WTC11 (cell line): ENCODE results near the gene SP110. TPM values are rescaled to one million over a fixed set of nuclear protein-coding genes. Genes with fewer than 3 reads are reported as not detected.

Source experiments
- ATAC-seq: fragments of 200-7000 bp; cut with Tn5 transposase; 2 replicates; pipeline ENCODE4 v1.10.0; 2021; ENCODE audit warnings: mild to moderate bottlenecking, moderate library complexity
- CTCF ChIA-PET: fragments of 300-600 bp; sonication (Branson Sonifier 250); formaldehyde crosslinking; loops from one replicate; lab custom pipeline; 2021; ENCODE audit warnings: antibody characterized with exemption; lab: Charles Lee
- POLR2A ChIA-PET: fragments of 350-600 bp; sonication (Branson Sonifier 250); formaldehyde crosslinking; loops from one replicate; lab custom pipeline; 2021; ENCODE audit warnings: antibody characterized with exemption; lab: Charles Lee
- DNase-seq: peaks from one replicate; pipeline ENCODE4 v3.0.0; 2021; ENCODE audit warnings: low spot score
- H3K27ac Mint-ChIP-seq: 2 replicates; pipeline ENCODE4 v1.8.0; 2021; ENCODE audit warnings: mixed read lengths
- H3K27me3 Mint-ChIP-seq: 2 replicates; pipeline ENCODE4 v1.8.0; 2021; ENCODE audit warnings: low read depth, mild to moderate bottlenecking, moderate library complexity, mixed read lengths
- H3K36me3 Mint-ChIP-seq: 2 replicates; pipeline ENCODE4 v1.8.0; 2021; ENCODE audit warnings: mixed read lengths
- H3K4me1 Mint-ChIP-seq: 2 replicates; pipeline ENCODE4 v1.8.0; 2022; ENCODE audit warnings: mixed read lengths
- H3K4me3 Mint-ChIP-seq: 2 replicates; pipeline ENCODE4 v1.8.0; 2021; ENCODE audit warnings: mild to moderate bottlenecking, moderate library complexity, mixed read lengths
- H3K9me3 Mint-ChIP-seq: 2 replicates; pipeline ENCODE4 v1.8.0; 2021; ENCODE audit warnings: mixed read lengths
- AR ChIP-seq: fragments of 250-450 bp; sonication (Bioruptor Pico); IDR thresholded peaks from 2 replicates; pipeline ENCODE4 v1.9.0; 2021; ENCODE audit warnings: mild to moderate bottlenecking
- ATF1 ChIP-seq: sonication (generic); formaldehyde crosslinking; IDR thresholded peaks from 2 replicates; pipeline ENCODE4 v1.8.1; 2023; ENCODE audit warnings: mild to moderate bottlenecking, moderate library complexity, missing genetic modification reagents
- CREB1 ChIP-seq: sonication (generic); formaldehyde crosslinking; IDR thresholded peaks from 2 replicates; pipeline ENCODE4 v1.8.0; 2023; ENCODE audit warnings: mild to moderate bottlenecking, missing genetic modification reagents
- CREM ChIP-seq: sonication (generic); formaldehyde crosslinking; IDR thresholded peaks from 2 replicates; pipeline ENCODE4 v1.8.1; 2022; ENCODE audit warnings: mild to moderate bottlenecking, missing genetic modification reagents, moderate library complexity
- E2F4 ChIP-seq: sonication (generic); formaldehyde crosslinking; IDR thresholded peaks from 2 replicates; pipeline ENCODE4 v1.8.1; 2022; ENCODE audit warnings: low read depth, mild to moderate bottlenecking, moderate library complexity, missing genetic modification reagents, borderline replicate concordance
- FOXJ3 ChIP-seq: sonication (generic); formaldehyde crosslinking; IDR thresholded peaks from 2 replicates; pipeline ENCODE4 v1.9.0; 2021; ENCODE audit warnings: missing genetic modification reagents, mild to moderate bottlenecking, borderline replicate concordance
- FOXK1 ChIP-seq: sonication (generic); formaldehyde crosslinking; IDR thresholded peaks from 2 replicates; pipeline ENCODE4 v1.8.0; 2022; ENCODE audit warnings: mild to moderate bottlenecking, moderate library complexity, missing genetic modification reagents
- GRHL2 ChIP-seq: fragments of 250-450 bp; sonication (Bioruptor Pico); IDR thresholded peaks from 2 replicates; pipeline ENCODE4 v1.8.0; 2022; ENCODE audit warnings: mild to moderate bottlenecking, moderate library complexity; ENCODE audit not compliant: insufficient replicate concordance, severe bottlenecking
- GTF2I ChIP-seq: fragments of 250-450 bp; sonication (Bioruptor Pico); conservative IDR thresholded peaks from 2 replicates; pipeline ENCODE4 v1.4.0; 2021; ENCODE audit warnings: mild to moderate bottlenecking
- HMGXB4 ChIP-seq: sonication (generic); formaldehyde crosslinking; IDR thresholded peaks from 2 replicates; pipeline ENCODE4 v1.8.1; 2023; ENCODE audit warnings: mild to moderate bottlenecking, moderate library complexity, missing genetic modification reagents
- IRF2 ChIP-seq: sonication (generic); formaldehyde crosslinking; IDR thresholded peaks from 2 replicates; pipeline ENCODE4 v1.8.0; 2022; ENCODE audit warnings: low read depth, missing genetic modification reagents, borderline replicate concordance
- JUN ChIP-seq: sonication (generic); formaldehyde crosslinking; IDR thresholded peaks from 2 replicates; pipeline ENCODE4 v1.8.0; 2023; ENCODE audit warnings: mild to moderate bottlenecking, missing genetic modification reagents
- OVOL2 ChIP-seq: fragments of 250-450 bp; sonication (Bioruptor Pico); IDR thresholded peaks from 2 replicates; pipeline ENCODE4 v1.9.0; 2021; ENCODE audit warnings: mild to moderate bottlenecking, borderline replicate concordance
- PREB ChIP-seq: sonication (generic); formaldehyde crosslinking; IDR thresholded peaks from 2 replicates; pipeline ENCODE4 v1.8.1; 2022; ENCODE audit warnings: mild to moderate bottlenecking, missing genetic modification reagents, moderate library complexity, borderline replicate concordance
- RORB ChIP-seq: fragments of 250-450 bp; sonication (Bioruptor Pico); IDR thresholded peaks from 2 replicates; pipeline ENCODE4 v1.9.0; 2021; ENCODE audit warnings: mild to moderate bottlenecking
- SOX15 ChIP-seq: fragments of 250-450 bp; sonication (Bioruptor Pico); IDR thresholded peaks from 2 replicates; pipeline ENCODE4 v1.9.0; 2021; ENCODE audit warnings: mild to moderate bottlenecking
- USF2 ChIP-seq: sonication (generic); formaldehyde crosslinking; IDR thresholded peaks from 2 replicates; pipeline ENCODE4 v1.8.1; 2023; ENCODE audit warnings: mild to moderate bottlenecking, missing genetic modification reagents, moderate library complexity
- ZBTB21 ChIP-seq: sonication (generic); formaldehyde crosslinking; IDR thresholded peaks from 2 replicates; pipeline ENCODE4 v1.8.1; 2023; ENCODE audit warnings: mild to moderate bottlenecking, missing genetic modification reagents, borderline replicate concordance
- ZNF263 ChIP-seq: sonication (generic); formaldehyde crosslinking; IDR thresholded peaks from 2 replicates; pipeline ENCODE4 v1.8.1; 2022; ENCODE audit warnings: low read depth, mild to moderate bottlenecking, moderate library complexity, missing genetic modification reagents
- ZNF512 ChIP-seq: sonication (generic); formaldehyde crosslinking; IDR thresholded peaks from 2 replicates; pipeline ENCODE4 v1.8.1; 2022; ENCODE audit warnings: missing genetic modification reagents, borderline replicate concordance
- ZNF671 ChIP-seq: fragments of 250-450 bp; sonication (Bioruptor Pico); IDR thresholded peaks from 2 replicates; pipeline ENCODE4 v1.8.0; 2021; ENCODE audit warnings: mild to moderate bottlenecking
- total RNA-seq: library from RNA; stranded (reverse); gene quantifications from 3 replicates; pipeline ENCODE4 v1.2.3, GENCODE V29; 2021

SP110 gene
- total RNA-seq, 1 experiment from 2014 or later: 5.7 TPM

GRCh38 chr2:230156782-230157699 is 62.7 kb downstream of the SP110 start:
- Mint-ChIP-seq H3K27ac (no peak overlapping the region), H3K9me3 (peaks cover 22% of the 10 kb centered on the region), H3K4me3 (no peak overlapping the region), H3K4me1 (peaks cover 5% of the 10 kb centered on the region), H3K27me3 (no peaks in the 10 kb centered on the region; the same call in 1 of the 2 replicates), H3K36me3 (peaks cover 7% of the 10 kb centered on the region)
- no peak; the same call in 1 of the 2 replicates for ATAC-seq
- TF ChIP-seq PREB (no peak), E2F4 (no peak), OVOL2 (no peak), JUN (CRISPR knock-in tag) (no peak)
- CTCF ChIA-PET: interaction anchor here (2.1 to 3.5 kb wide), 2 partner anchors 89 to 149 kb away, joined by 7 to 17 read pairs; partner anchors contain the start of gene SLC16A14
- no peak for DNase-seq
- POLR2A ChIA-PET: no interaction called here

- H3K27me3 Mint-ChIP-seq: no peaks in the 10 kb centered on the region; the same call in 1 of the 2 replicates
- DNase-seq (no peak), ATAC-seq (no peak)
- ChIA-PET POLR2A (no interaction called here), CTCF (interaction anchor here (2.1 to 3.5 kb wide), 2 partner anchors 87 to 147 kb away, joined by 7 to 17 read pairs; partner anchors contain the start of gene SLC16A14)
- H3K4me1 Mint-ChIP-seq: peaks cover 5% of the 10 kb centered on the region
- TF ChIP-seq CREB1 (CRISPR knock-in tag) (no peak), IRF2 (no peak), USF2 (CRISPR knock-in tag) (no peak), FOXJ3 (no peak), ZNF671 (CRISPR knock-in tag) (no peak), AR (CRISPR knock-in tag) (no peak), ATF1 (CRISPR knock-in tag) (no peak), GRHL2 (no peak), GTF2I (CRISPR knock-in tag) (no peak), E2F4 (no peak)
- peaks cover 7% of the 10 kb centered on the region for H3K36me3 Mint-ChIP-seq
- peaks cover 26% of the 10 kb centered on the region for H3K9me3 Mint-ChIP-seq
- no peak overlapping the region for H3K4me3 Mint-ChIP-seq
- no peak overlapping the region for H3K27ac Mint-ChIP-seq
These were observed 64.4 kb downstream of the SP110 start for GRCh38 chr2:230155359-230155758.

GRCh38 chr2:230153390-230153976 is 66.3 kb downstream of the SP110 start:
- DNase-seq (no peak), ATAC-seq (no peak)
- CTCF ChIA-PET: no interaction called here
- no peak overlapping the region for H3K4me3 Mint-ChIP-seq
- no peak overlapping the region for H3K27ac Mint-ChIP-seq
- H3K4me1 Mint-ChIP-seq: no peaks in the 10 kb centered on the region
- POLR2A ChIA-PET: no interaction called here
- peaks cover 17% of the 10 kb centered on the region for H3K9me3 Mint-ChIP-seq
- H3K27me3 Mint-ChIP-seq: no peaks in the 10 kb centered on the region; the same call in 1 of the 2 replicates
- H3K36me3 Mint-ChIP-seq: peaks cover 4% of the 10 kb centered on the region
- TF ChIP-seq ZNF512 (no peak), FOXK1 (CRISPR knock-in tag) (no peak), SOX15 (CRISPR knock-in tag) (no peak), RORB (CRISPR knock-in tag) (no peak), CREM (no peak), ZNF263 (CRISPR knock-in tag) (no peak), HMGXB4 (CRISPR knock-in tag) (no peak), ZBTB21 (no peak)
